ENCODE data around the gene TUBGCP5.
A peak's percentile ranks its signal among the peaks of the same experiment; 100 is the strongest.
"Not testable (repeated sequence)": the region's sequence is repeated elsewhere in the genome, so short reads cannot be mapped to it uniquely, and the experiment has no call there.

TUBGCP5 gene

DNA sequence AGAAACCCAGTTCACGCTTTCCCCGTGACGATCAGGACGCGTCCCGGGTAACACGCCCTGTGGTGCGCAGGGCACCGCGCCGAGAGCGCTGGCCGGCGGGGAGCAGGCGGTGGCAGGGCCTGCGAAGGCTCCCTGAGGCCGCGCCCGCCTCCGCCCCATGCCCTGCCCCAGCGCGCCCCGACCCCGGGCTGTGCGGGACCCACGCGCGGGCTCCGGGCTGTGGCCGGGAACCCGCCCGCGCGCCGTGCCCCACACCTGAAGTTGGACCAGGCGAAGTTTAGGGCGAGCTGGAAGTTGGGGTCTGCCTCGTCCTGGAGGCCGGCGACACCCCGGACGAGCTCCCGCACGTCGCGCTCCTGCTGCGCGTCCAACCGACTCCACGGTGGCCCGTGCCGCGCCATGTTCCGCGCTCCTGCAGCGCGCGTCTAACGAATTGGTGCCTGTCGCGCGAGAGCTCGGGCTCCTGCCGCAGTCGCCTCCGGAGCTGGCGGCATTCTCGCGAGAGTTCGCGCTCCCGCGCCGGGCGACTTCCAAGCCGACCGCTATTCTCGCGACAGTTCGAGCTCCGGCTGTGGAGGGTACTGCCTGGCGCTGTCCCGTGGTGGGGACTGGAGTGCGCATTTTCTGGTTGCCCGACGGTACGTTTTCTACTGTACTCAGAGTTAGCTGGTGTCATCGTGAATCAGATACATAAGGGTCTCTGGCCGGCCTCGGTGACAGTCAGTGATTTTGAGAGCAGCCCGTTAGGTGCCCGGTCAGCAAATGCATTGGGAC is at the start of gene TUBGCP5:
TSS of gene TUBGCP5 (minus strand) at position 427 of the 774 bp plus-strand sequence. CDS start at position 401, 26 bp downstream.
- DNase-seq, result peak; percentile 38 to 96 (median 86)

DNA sequence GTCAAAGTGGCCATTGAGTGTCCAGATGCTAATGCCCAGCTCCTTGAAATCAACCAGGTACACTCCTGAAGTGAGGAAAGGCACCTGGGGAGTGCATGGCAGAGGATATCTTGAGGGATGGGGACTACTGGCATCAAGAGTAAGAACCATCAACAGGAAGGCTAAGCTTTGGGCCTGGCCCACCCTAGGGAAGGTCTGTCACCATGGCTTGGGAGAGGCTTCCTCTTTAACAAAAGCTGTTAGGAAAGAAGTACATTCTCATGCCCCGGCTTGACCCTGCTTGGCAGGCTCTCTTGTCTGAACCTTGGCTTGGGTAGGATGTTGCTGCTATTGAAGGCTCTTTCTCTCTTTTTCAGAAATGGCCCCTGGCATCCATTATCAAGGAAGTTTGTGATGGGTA is 43.7 kb upstream of the TUBGCP5 start:
- no peak for DNase-seq

DNA sequence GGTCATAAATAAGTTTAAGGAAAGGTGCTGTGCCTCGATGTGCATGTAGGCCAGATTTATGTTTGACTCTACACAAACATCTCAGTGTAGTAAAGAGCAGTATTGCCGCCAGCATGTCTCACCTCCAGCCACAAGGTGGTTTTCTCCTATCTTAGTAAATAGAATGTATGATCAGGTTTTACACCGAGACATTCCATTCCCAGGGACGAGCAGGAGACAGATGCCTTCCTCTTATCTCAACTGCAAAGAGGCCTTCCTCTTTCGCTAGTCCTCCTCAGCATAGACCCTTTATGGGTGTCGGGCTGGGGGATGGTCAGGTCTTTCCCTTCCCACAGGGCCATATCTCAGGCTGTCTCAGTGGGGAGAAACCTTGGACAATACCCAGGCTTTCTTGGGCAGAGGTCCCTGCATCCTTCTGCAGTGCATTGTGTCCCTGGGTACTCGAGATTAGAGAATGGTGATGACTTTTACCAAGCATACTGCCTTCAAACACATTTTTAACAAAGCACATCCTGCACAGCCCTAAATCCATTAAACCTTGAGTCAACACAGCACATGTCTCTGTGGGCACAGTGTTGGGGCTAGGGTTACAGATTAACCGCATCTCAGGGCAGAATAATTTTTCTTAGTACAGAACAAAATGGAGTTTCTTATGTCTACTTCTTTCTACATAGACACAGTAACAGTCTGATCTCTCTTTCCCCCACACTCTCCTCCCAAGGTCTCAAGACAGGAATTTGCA is 42.8 kb upstream of the TUBGCP5 start:
- DNase-seq, result not testable (repeated sequence)

DNA sequence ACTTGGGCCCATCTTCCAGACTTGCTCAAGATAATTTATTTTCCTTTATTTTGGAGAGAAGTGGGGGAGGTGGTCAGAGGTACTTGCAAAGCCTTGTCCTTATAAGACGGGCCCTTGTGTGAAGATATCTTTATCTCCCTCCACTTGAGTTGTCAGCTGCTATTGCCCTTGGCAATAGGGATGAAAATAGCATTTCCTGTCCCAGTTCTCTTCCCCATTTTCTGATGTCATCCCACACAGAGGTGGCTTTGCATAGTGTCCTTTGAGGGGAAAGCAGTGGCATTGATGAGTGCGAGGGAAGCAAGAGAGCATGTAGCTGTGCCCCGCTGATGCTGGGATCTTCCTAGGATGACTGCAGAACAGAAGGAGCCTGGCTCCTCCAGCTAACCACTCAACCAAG is 41.9 kb upstream of the TUBGCP5 start:
- DNase-seq, result peak in 1 of 56 donors; percentile 7

DNA sequence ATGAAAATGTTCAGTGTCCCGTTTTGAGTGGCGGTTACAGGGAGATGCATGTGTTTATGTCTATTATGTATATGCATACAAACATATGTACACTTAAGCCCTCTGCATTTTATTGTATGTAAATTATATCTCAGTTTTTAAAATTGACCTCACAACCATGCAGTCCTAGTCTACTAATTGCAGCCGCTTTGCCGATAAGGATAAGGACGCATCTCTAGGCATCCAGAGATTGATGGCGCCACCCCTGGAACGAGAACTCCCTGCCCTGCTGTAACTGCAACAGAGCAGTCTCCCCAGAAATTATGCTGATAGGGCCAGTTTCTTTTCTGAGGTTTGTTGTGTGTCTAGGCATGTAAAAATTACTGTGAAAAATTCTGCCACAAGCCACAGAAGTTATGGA is 40.4 kb upstream of the TUBGCP5 start:
- DNase-seq, result no peak

DNA sequence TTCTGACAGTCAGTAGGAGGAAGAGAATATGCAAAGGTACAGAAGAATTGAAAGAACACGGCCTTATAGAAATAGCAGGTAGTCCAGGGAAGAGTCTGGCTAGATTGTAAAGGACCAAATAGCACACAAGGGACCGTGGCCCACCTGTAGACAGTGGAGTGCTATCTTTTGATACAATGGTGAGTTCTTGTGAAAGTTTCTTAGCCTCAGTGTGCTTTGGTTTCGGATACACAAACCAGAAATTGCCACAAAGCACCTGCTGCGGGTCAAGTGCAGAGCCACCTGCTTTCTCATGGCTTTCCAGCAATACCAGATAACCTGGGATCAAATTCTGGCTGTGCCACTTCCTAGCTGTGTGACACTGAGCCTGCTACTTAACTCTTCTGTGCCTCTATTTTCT is 36.6 kb upstream of the TUBGCP5 start:
- DNase-seq, result no peak

DNA sequence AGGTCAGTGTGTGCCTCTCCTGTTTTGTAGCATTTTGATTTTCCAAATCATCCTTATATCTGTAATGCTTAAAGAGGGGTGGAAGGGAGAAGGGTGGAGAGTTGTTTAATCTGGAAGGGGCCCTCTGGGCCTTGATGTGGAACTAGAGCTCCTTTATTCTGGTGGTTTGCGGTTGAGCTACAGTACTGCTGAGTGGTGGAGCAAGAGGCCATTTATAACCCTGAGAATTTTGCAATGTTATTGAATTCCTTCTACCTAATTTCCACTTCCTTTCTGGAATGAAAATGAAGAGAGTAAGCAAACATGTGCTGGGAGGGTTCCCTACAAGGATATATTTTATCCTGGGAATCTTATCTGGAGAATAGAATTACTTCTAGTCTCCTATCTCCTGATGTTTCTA is 35.3 kb upstream of the TUBGCP5 start:
- DNase-seq, result no peak

DNA sequence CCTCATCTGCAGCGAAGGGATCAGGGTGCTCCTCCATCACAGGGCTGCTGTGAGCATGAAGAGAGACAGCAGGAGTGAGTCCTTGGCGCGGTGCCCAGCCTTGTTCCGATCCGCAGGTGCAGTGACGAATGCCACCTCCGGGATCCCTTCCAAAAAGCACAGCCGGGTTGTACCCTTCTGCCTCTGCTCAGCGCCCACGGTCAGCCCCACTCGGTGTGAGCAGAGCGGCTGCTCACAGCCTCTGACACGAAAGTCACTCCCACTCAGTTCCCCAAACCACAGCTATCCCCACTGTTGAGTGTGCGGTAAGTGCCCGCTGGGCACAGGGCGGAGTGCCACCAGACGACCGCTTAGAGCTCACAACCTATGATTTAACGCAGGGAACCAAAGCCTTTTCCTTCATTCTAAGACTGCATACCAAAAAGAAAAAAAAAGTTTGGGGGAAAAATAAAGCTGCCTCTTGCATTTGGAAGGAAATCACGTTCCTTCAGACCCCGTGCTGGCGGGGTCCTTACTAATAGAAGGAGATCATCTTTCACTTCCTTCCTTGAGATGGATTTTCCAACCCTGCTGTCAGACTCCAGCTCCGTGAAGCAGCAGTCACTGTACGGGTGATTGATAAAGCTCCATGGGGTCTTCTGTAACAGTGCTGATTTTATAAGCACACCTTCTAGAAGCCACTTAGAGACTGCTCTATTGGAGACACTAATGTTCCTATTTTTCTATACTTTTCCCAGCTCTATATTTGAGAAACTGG is 34.7 kb upstream of the TUBGCP5 start:
- DNase-seq, result peak in 26 of 56 donors; percentile 3 to 64 (median 34)

DNA sequence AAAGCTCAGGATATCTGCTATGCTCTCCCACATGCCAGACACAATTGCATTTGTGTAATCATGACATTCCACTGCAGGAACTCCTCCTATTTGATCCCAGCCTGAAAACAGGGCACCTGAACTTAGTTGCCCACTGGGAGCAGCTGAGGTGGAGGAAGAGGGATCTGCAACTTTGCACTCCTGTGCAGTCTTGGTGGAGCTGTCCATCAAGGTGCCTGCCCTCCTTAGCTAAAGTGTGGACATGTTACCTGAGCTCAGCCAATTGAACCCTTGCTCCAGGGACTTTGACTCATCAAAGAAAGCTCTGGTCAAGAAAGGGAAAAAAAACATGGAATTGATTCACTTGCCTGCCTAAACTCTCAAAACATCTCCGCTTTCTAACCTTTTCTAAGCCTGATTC is 33.3 kb upstream of the TUBGCP5 start:
- no peak for DNase-seq

DNA sequence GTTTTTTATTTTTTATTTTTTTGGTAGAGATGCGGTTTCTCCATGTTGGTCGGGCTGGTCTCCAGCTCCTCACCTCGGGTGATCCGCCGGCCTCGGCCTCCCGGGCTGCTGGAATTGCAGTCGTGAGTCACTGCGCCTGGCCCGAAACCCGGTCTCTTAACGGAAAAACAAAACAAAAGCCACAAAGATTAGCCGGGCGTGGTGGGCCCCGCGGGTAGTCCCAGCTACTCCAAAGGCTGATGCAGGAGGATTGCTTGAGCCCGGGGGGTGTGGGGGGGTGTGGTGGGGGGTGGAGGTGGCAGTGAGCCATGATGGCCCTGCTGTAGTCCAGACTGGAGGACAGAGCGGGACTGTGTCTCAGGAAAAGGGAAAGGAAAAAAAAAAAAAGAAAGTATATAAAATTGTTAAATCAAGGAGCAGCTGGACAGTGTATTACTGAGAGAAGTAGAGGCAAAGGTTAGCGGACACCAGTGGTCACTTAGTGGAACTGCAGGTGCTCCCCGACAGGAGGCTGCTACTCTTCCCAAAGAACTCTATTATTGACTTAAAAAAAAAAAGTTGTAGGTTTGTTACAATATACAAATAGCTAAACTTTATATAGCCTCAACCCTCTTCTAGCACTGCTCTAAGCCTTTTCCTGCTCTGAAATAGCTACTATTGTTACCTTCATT is 30.3 kb upstream of the TUBGCP5 start:
- DNase-seq, result no peak

DNA sequence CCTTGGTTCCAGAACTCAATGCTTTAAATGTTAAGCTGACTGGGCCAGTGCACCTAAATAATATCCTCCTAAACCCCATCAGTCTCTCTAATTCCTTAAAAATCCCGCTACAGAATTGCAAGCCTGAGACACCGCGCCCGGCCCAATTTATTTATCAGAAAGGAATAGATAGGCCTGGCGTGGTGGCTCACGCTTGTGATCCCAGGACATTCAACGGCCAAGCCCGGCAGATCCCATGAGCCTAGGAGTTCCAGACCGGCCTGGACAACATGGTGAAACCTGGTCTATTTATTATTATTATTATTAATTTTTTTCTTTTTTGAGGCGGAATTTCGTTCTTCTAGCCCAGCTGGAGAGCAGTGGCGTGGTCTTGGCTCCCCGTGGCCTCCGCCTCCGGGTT is 28.0 kb upstream of the TUBGCP5 start:
- DNase-seq, result no peak

DNA sequence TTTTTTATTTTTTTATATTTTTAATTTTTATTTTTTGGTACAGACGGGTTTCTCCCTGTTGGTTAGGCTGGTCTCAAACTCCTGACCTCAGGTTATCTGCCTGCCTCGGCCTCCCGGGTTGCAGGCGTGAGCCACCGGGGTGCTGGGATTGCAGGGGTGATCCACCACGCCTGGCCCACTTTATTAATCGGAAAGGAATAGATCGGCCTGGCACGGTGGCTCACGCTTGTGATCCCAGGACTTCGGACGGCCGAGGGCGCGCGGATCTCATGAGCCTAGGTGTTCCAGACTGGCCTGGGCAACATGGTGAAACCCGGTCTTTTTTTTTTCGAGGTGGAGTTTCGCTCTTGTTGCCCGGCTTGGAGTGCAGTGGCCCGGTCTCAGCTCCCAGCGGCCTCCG is 26.5 kb upstream of the TUBGCP5 start:
- DNase-seq, result no peak

DNA sequence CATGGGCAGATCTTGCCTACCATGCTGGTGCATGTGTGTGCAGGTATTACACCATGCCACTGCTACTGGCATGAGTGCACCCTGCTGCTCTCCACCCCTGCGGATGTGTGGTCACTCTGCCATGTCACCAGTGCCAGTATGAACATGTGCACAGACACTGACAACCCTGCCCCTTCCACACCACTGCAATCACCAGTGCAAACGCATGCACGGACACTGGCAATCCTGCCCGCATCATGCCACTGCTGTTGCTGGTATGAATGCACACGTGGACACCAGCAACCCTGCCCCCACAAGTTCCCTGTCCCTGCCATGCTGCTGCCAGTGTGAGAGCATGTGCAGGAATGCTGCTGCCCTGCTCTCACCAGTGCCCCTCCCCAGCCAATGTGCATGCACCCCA is 24.8 kb upstream of the TUBGCP5 start:
- no peak for DNase-seq

DNA sequence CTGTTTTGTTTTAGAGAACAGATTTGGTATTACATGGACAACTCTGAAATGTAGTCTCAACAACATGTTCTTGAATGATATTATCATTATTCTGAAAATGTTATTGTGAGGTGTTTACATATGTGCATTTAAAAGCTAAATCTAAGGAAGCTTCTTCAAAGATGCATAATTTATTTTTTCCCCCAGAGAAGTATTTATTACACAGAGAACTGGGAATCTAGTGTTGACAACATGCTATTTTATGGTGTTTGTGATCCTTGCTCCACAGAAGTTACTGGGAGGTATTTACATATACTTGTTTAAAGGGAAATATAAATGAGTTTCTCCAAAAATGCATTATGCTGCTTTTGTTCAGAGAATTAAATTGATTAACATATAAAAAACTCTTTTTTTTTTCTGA is 18.3 kb upstream of the TUBGCP5 start:
- no peak for DNase-seq

DNA sequence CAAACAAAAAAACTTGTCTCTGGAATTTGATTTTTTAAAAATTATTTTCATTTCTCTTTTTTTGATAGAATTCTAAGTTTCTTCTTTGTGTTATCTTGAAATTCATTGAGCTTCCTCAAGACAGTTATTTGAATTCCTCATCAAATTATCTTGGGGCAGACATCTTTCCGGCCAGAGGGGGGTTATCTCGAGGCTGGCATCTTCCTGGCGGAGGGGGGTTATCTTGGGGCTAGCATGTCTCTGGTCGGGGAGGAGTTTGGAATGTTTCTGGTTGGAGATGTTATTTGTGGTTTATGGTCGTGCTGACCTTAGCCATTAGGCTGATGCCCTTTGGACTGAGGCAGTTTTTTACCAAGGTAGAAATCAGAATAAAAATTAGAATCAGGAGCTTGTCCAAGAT is 15.9 kb upstream of the TUBGCP5 start:
- DNase-seq, result no peak

DNA sequence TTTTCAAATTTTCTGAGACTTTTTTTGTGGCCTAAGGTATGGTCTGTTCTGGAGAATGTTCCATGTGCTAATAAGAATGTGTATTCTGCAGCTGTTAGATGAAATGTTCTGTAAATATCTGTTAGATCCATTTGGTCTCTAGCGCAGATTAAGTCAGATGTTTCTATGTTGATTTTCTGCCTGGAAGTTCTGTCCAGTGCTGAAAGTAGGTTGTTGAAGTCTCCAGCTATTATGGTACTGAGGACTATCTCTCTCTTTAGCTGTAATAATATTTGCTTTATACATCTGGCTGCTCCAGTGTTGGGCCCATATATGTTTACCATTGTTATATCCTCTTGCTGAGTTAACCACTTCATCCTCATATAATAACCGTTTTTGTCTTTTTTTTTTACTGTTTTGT is 13.2 kb upstream of the TUBGCP5 start:
- no peak for DNase-seq

DNA sequence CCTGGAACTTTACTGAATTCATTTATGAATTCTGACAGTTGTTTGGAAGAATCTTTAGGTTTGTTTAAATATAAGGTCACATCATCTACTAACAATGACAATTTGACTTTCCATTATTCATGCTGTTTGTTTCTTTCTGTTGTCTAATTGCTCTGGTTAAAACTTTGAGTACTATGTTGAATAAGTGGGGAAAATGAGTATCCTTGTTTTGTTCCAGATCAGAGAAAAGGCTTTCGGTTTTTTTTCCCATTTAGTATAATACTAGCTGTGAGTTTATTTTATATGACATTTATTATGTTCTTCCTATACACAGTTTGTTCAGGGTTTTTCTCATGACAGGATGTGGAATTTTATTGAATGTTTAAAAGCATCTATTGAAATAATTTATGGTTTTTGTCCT is 11.3 kb upstream of the TUBGCP5 start:
- DNase-seq, result no peak

DNA sequence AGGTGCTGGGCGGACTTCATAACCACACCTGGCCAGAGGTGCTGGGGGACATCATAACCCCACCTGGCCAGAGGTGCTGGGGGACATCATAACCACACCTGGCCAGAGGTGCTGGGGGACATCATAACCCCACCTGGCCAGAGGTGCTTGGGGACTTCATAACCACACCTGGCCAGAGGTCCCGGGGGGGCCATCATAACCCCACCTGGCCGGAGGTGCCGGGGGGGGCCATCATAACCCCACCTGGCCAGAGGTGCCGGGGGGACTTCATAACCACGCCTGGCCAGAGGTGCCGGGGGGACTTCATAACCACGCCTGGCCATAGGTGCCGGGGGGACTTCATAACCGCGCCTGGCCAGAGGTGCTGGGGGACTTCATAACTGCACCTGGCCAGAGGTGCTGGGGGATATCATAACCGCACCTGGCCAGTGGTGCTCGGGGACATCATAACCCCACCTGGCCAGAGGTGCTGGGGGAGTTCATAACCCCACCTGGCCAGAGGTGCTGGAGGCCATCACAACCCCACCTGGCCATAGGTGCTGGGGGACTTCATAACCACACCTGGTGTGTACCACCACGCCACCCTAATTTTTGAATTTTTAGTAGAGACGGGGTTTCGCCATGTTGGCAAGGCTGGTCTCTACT is 10.7 kb upstream of the TUBGCP5 start:
- DNase-seq, result no peak

DNA sequence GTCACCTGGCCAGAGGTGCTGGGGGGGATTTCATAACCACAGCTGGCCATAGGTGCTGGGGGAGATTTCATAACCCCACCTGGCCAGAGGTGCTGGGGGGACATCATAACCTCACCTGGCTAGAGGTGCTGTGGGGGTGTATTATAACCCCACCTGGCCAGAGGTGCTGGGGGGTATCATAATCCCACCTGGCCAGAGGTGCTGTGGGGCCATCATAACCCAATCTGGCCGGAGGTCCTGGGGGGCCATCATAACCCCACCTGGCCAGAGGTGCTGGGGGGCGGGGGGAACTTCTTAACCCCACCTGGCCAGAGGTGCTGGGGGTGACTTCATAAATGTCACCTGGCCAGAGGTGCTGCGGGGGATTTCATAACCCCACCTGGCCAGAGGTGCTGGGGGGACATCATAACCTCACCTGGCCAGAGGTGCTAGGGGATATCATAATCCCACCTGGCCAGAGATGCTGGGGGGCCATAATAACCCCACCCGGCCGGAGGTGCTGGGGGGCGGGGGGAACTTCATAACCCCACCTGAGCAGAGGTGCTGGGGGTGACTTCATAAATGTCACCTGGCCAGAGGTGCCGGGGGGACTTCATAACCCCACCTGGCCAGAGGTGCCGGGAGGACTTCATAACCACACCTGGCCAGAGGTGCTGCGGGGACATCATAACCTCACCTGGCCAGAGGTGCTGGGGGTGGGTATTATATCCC is 9.4 kb upstream of the TUBGCP5 start:
- not testable (repeated sequence) for DNase-seq

DNA sequence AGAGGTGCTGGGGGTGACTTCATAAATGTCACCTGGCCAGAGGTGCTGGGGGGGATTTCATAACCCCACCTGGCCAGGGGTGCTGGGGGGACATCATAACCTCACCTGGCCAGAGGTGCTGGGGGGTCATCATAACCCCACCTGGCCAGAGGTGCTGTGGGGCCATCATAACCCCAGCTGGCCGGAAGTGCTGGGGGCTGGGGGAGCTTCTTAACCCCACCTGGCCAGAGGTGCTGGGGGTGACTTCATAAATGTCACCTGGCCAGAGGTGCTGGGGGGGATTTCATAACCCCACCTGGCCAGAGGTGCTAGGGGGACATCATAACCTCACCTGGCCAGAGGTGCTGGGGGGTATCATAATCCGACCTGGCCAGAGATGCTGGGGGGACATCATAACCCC is 4.6 kb upstream of the TUBGCP5 start:
- DNase-seq, result not testable (repeated sequence)

Measured in nucleus accumbens (tissue), 56 donors.